Cardiac muscle cell (in vitro differentiated cells and primary cell): ENCODE data around the gene PLAGL2. TPM values are rescaled to one million over a fixed set of nuclear protein-coding genes. Genes with fewer than 3 reads are reported as not detected.
"Not testable (repeated sequence)": the region's sequence is repeated elsewhere in the genome, so short reads cannot be mapped to it uniquely, and the experiment has no call there.

ENCODE experiments used
- DNase-seq, 2 donors: peaks; one replicate each; pipeline versions ENCODE4 v3.0.0 to v3.0.0-alpha.2; 2010 to 2017; ENCODE audit warnings: low read depth in 1 of 2, low spot score in 1 of 2
- H3K27ac ChIP-seq: fragments of 200-600 bp; sonication (generic); 2 replicates; pipeline ENCODE4 v1.5.1; 2016
- H3K27me3 ChIP-seq: fragments of 200-600 bp; sonication (generic); 2 replicates; pipeline ENCODE4 v1.6.0; 2016; ENCODE audit warnings: control low read depth
- H3K36me3 ChIP-seq: fragments of 200-600 bp; sonication (generic); 2 replicates; pipeline ENCODE4 v1.5.1; 2016; ENCODE audit warnings: control low read depth
- H3K4me1 ChIP-seq: fragments of 200-600 bp; sonication (generic); 2 replicates; pipeline ENCODE4 v1.8.1; 2017; ENCODE audit warnings: low read depth, mild to moderate bottlenecking, mixed run types
- H3K4me3 ChIP-seq: fragments of 200-600 bp; sonication (generic); 2 replicates; pipeline ENCODE4 v1.5.1; 2016; ENCODE audit warnings: mild to moderate bottlenecking
- H3K9me3 ChIP-seq: fragments of 200-600 bp; sonication (generic); 2 replicates; pipeline ENCODE4 v1.5.1; 2017; ENCODE audit warnings: low read depth, mild to moderate bottlenecking, control low read depth
- CTCF ChIP-seq: IDR thresholded peaks from 2 replicates; pipeline ENCODE4 v1.5.1; 2012; ENCODE audit warnings: low read depth, mild to moderate bottlenecking, low read length
- polyA plus RNA-seq: library from polyadenylated mRNA; unstranded; fragments of >200 nt; fragmentation: Nextera tagmentation; extraction: Ambion mirVana; gene quantifications from 2 replicates; pipeline ENCODE4 v1.2.1, GENCODE V29; 2016
- total RNA-seq: library from RNA; depleted of rRNA; stranded (reverse); fragments of >200 nt; gene quantifications from 2 replicates; pipeline ENCODE4 v1.2.3, GENCODE V29; 2016

The PLAGL2 gene
- total RNA-seq, result 17.7 and 29.8 TPM in 2 replicates
- polyA plus RNA-seq, result 18.3 and 29.3 TPM in 2 replicates

- Histone ChIP-seq H3K4me1 (peaks cover 41% of the 10 kb centered on the region), H3K27ac (peak within 1 kb of the TSS; percentile 99), H3K36me3 (no peaks in the 10 kb centered on the region), H3K9me3 (no peaks in the 10 kb centered on the region), H3K4me3 (peak within 1 kb of the TSS; percentile 87), H3K27me3 (no peaks in the 10 kb centered on the region)
- peak; percentile 92 to 95 for DNase-seq
- TF ChIP-seq CTCF, result peak; percentile 35
These were observed at the start of gene PLAGL2, which contains the start of gene POFUT1 for GRCh38 chr20:32207626-32208498. PLAGL2 (minus strand) TSS chr20:32207743; CDS start chr20:32202178, 5,565 bp downstream. POFUT1 (plus strand) TSS chr20:32207880; CDS start chr20:32207942, 62 bp downstream.

- Histone ChIP-seq H3K27ac (no peak overlapping the region), H3K4me3 (no peak overlapping the region), H3K9me3 (no peaks in the 10 kb centered on the region), H3K4me1 (no peaks in the 10 kb centered on the region), H3K27me3 (no peaks in the 10 kb centered on the region), H3K36me3 (no peaks in the 10 kb centered on the region)
- TF ChIP-seq CTCF, result no peak
- no peak for DNase-seq
These were observed 44.6 kb upstream of the PLAGL2 start for GRCh38 chr20:32252189-32252588.

- Histone ChIP-seq H3K27me3 (no peaks in the 10 kb centered on the region), H3K4me3 (no peak overlapping the region), H3K4me1 (no peaks in the 10 kb centered on the region), H3K27ac (no peak overlapping the region), H3K36me3 (no peaks in the 10 kb centered on the region), H3K9me3 (no peaks in the 10 kb centered on the region)
- no peak for DNase-seq
- TF ChIP-seq CTCF, result no peak
These were observed 43.9 kb upstream of the PLAGL2 start for GRCh38 chr20:32251470-32251869.

GRCh38 chr20:32249030-32249738, 41.6 kb upstream of the PLAGL2 start:
- no peaks in the 10 kb centered on the region for H3K4me1 ChIP-seq
- H3K36me3 ChIP-seq, result no peaks in the 10 kb centered on the region
- no peak for TF ChIP-seq CTCF
- H3K27me3 ChIP-seq, result no peaks in the 10 kb centered on the region
- no peak for DNase-seq
- no peak overlapping the region for H3K27ac ChIP-seq
- no peaks in the 10 kb centered on the region for H3K9me3 ChIP-seq
- H3K4me3 ChIP-seq, result no peak overlapping the region

GRCh38 chr20:32248043-32248442, 40.5 kb upstream of the PLAGL2 start:
- no peak for DNase-seq
- H3K9me3 ChIP-seq, result no peaks in the 10 kb centered on the region
- H3K4me3 ChIP-seq, result no peak overlapping the region
- no peaks in the 10 kb centered on the region for H3K27me3 ChIP-seq
- no peak overlapping the region for H3K27ac ChIP-seq
- no peaks in the 10 kb centered on the region for H3K4me1 ChIP-seq
- no peak for TF ChIP-seq CTCF
- no peaks in the 10 kb centered on the region for H3K36me3 ChIP-seq

- not testable (repeated sequence) for H3K4me3 ChIP-seq, H3K27me3 ChIP-seq, H3K27ac ChIP-seq, H3K9me3 ChIP-seq, H3K36me3 ChIP-seq, DNase-seq, H3K4me1 ChIP-seq
These were observed 38.7 kb upstream of the PLAGL2 start for GRCh38 chr20:32246208-32246607.
